Caki2 (cell line): ENCODE measurements around the gene RASGRP2. TPM values are rescaled to one million over a fixed set of nuclear protein-coding genes. Genes with fewer than 3 reads are reported as not detected.

Experiments used
- DNase-seq: peaks from one replicate; pipeline ENCODE4 v3.0.0-alpha.2; 2015; ENCODE audit warnings: low read depth
- in situ Hi-C: cut with HindIII; loops from 2 replicates; pipeline ENCODE4 v1.10.0; 2016; ENCODE audit warnings: low sequenced_read_pairs, low pct_unique_long_range_greater_than_20kb, mixed read lengths
- total RNA-seq: library from RNA; depleted of rRNA; stranded (reverse); fragments of >200 nt; shearing (Covaris generic); gene quantifications from 2 replicates; pipeline ENCODE4 v1.2.3, GENCODE V29; 2014; ENCODE audit warnings: low replicate concordance

Gene RASGRP2
- total RNA-seq, 1 experiment from 2014 or later: not detected

DNA sequence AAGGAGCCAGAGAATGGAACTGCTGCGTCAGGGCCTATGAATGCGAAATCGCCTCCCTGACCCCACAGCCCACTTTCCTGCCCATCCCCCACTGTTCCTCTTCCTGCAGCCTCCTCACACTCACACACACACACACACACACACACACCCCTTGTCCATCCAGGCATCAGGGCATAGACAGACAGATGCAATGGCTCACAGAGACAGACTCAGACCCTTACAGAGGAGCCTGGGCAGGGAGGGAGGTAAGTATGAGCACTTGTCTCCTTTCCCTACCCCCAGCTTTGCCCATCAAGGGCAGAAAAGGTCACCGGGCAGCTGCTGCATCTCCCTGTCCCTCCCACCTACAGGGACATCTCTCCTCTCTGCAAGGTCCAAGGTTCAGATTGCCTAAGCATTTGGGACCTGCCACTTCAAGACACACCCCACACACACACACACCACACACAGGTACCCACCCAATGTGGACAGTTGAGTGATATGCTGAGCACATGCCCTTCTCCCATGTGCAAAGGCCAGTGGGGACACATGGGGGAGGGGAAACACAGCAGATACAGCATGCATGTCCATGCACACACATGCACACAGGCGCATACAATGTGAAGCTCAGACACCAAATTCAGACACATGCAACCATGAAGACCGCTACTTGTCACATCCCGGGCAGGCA, 18.9 kb downstream of the RASGRP2 start:
- DNase-seq: no peak
- in situ Hi-C loops: no loop called here

DNA sequence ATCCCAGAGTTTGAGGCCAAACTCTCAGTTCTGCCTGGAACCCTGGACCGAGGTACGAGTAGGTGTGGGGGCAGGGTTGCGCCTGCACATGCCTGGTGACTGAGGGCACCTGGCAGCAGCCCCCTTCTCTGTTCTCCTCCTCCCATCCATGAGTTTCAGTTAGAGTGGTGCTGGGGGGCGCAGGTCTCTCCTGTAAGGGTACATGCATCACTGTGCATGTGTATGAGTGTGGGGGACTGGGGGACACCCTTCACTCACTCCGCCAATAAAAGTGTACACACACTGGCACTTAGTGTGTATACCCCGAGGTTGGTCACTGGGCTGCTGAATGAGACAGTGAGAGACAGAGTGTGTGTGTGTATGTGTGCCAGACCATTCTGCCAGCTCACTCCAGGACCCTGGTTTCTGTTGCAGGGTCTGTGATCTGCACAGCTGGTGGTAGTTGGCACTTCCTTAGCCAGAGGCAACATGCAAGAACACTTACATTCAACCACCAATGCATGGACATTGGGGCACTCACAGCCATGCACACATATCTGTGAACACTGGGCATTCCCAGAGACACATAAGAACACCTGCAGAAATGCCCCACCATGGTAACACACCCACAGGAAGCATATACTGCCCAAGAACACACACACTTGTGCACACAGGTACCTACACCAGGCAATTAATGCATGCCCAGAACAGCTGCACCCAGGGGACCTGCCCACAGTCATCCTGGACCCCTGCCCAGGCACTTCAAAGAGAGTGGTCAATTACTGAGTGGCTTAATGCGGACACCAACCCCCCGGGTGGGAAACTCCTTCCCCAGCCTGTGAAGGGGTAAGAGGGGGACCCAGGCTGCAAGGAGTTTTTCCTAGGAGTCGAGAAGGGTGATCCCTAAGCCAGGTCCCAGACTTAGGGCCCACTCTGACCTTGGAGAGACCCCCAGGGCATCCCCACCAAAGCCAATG, 19.8 kb downstream of the RASGRP2 start:
- DNase-seq: no peak
- in situ Hi-C loops: no loop called here

DNA sequence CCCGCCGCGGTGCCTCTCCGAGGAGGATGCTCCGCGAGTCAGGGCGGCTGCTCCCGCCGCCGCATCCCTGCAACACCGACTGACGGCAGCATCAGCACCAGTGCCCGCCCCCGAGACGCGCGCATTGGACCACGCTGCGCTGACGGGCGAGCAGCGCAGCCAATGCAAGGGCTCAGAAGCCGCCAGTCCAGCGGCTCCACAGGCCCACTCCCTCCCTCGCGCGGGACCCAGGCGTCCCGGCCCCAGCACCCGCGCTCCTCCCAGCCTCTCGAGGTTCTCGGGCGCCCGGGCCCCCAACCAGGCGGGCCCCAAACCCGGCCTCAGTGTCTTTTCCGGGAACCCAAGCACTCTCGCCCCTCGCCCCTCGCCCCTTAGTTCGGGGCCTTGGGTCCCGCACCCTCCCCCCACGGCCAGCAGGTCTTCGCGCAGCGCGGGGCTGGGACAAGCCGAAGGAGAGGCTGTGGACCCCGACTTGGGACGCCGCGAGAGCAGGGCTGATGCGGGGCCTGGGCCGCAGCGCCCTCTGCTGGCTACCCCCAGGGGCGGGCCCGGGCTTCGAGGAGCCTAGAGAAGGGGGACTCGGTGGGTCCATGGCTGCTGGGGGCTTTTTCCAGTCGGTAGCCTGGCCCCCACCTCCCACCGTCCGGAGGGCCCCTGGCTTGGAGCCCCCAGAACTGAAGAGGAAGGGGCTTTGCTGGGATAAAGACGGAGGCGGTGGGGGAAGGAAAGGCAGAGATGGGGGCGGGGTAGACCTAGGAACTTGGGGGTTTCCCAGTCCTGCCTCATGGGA, 20.6 kb downstream of the RASGRP2 start, which contains the start of gene NRXN2:
Gene NRXN2, minus strand, starts transcription at position 81 of the 790 bp plus-strand sequence. CDS start 9,498 bp downstream, outside the sequence.
- in situ Hi-C loops: no loop called here
- peak; percentile 71 for DNase-seq

DNA sequence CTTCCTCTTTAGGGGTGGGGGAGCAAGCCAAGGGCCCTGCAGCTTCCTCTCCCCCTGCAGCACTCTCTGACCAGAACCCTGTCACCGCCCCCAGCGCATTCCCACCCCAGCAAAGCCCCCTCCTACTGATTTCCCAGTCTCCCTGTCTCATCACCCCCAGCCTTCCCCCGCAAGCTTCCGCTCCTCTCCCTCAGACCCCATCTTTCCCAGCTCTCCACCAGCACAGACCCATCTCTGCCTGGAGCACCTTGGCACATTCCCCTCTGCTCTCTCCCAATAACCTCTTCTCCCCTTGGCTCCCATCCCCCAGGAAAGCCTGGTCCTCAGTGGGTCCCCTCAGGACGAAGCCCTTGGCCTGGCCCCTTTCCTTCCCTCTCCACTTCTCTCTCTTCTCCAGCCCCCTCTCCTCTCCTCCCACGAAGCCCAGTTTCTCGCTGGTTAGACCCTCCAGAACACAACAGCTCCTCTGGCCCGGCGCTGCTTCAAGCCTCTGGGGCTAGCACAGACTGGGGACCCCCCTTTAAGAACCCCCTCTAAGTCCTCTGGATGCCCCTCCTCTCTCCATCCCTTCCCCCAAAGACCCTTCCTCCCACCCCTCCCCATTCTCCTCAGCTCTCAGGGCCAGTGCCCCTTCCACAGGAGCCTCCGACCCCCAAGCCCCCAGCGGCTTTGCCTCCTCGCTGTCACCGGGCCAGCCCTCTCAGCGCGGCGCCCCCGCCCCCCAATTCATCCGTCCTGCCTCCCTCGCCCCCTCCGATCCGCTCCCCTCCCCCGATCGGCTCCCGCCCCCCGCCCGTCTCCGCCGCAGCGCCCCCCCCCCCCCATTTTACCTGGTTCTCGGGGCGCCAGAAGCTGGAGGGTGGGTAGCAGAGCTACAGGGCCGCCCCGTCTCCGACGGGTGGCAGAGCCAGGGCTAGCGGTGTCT, 21.5 kb downstream of the RASGRP2 start:
- no peak for DNase-seq
- in situ Hi-C loops: no loop called here

DNA sequence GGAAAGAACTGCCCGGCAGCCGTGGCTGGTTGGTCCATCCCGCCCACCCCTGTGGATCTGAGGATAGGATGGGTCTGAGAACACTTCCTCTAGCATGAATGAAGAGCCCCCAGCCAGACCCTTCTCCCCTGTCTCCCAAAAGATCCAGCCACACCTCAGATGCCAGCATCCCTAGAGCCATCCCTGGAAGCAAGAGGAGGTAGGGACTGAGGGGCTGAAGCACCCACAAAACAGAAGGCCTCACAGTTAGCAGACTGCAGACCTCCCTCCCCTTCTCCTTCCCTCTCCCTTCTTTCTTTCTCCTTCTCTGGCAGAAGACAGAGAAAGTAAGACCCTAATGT, 22.6 kb downstream of the RASGRP2 start:
- in situ Hi-C loops: no loop called here
- DNase-seq: no peak

DNA sequence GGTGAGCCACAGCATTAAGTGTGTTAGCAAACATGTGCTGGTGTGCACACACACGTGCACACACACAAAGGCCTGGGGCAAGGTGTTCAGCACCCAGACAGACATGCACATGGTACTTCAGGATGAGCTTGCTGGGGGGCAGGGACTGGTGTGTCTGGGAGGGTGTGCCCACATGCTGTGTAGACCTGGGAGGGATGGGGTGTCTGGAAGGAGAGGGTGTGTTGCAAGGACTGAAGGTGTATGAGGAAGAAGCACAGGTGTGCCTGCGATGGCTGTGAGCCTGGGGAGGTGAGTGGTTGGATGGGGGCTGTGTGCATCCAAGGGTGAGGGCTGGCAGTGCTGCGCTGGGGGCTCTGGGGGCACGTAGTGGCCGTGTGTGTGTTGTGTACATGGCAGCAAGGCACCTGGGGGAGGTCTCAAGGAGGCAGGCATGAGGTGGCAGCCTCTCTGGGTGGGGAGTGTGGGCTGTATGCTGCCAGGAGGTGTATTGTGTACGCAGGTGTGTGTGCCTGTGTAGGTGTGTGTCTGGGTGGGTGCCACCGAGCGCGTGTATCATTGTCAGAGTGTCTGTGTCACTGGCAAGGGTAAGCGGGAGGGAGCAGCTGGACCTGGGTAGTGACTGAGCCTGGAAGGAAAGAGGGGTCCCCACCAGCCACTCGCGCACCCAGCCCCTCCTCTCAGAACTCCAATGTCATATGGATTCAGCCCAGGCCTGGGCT, 23.1 kb downstream of the RASGRP2 start:
- in situ Hi-C loops: no loop called here
- no peak for DNase-seq

DNA sequence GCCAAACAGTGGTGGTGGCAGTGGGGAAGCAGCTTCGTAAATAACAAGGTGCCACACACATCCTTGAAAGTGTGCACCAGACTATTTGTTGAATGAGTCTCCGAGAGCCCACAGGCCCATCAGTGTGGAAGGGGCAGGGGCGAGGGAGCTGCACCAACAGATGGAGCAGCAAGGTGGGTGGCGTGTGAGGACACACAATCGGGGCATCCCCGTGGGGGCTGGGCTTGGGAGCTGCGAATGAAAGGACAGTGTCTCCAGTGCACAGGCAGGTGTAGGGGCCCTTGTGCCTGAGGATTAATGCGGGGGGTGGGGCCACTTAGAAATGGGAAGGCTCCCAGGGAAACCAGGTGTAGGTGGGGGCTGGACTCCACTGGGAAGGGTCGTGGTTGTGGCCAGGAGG, 23.8 kb downstream of the RASGRP2 start:
- in situ Hi-C loops: no loop called here
- DNase-seq: no peak

DNA sequence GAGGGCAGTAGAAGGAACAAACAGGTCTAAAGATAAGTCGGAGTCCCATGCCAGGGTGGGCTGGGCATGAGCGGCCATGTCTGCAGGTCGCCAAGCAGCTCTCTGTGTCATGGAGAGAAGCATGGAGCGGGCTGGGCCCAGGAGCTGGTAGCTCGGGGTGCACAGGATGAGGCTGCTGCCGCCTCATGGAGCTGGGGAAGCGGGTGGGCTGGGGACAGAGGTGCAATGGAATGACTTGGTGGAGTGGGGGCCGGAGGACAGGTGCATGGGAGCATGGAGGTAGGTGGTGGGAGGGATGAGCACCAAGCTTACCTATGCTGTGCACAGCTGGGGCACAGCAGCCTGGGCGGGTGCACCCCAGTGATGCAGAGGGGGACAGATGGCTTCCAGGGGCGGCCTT, 24.5 kb downstream of the RASGRP2 start:
- no peak for DNase-seq
- in situ Hi-C loops: no loop called here

- DNase-seq: no peak
- in situ Hi-C loops: no loop called here
Measured at GRCh38 chr11:64718780-64719124, 25.2 kb downstream of the RASGRP2 start.

DNA sequence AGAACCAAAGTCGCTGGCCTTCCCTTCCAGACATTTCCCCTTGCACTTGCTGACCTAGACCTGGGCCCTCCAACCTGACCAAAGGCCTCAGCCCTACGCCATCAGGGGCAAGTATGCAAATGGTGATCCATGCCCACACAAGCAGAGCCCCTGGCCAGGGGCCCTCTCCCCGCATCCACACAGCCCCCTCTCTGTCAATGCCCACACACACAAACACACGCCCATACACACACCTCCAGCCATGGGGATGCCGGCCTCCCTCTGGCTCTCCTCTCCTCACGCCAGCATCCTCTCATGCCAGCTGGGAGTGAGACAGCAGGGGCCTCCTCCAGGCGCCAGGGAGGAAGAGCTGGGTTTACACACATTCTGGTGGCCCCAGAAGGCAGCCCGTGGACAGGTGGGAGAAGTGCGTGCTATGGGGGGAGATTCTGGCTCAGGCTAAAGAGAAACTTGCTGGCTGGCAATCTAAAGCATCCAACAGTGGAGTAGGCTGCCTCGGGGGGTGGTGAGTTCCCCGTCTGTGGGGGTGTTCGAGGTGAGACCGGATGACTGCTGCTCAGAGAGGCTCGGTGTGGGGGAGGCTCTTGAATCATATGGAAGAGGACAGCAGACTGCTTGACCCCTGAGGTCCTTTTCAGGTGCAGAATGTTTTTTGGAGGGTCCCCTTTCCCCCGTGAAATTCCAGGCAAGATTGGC, 25.7 kb downstream of the RASGRP2 start:
- in situ Hi-C loops: no loop called here
- no peak for DNase-seq

DNA sequence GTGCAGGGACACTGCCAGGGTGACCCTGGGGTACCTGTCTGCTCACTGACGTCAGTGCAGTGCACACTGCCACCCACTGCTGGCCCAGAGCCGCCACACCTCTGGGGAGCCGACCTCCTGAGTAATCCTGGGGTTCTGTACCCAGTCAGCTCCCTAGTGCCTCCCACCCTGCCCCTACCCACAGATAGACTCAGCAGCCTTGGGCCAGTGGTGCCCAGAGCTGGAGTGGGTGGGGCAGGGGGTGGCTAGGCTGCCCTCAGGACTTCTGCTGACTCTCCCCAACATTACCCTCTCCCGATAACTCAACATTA, 26.7 kb downstream of the RASGRP2 start:
- in situ Hi-C loops: no loop called here
- no peak for DNase-seq

DNA sequence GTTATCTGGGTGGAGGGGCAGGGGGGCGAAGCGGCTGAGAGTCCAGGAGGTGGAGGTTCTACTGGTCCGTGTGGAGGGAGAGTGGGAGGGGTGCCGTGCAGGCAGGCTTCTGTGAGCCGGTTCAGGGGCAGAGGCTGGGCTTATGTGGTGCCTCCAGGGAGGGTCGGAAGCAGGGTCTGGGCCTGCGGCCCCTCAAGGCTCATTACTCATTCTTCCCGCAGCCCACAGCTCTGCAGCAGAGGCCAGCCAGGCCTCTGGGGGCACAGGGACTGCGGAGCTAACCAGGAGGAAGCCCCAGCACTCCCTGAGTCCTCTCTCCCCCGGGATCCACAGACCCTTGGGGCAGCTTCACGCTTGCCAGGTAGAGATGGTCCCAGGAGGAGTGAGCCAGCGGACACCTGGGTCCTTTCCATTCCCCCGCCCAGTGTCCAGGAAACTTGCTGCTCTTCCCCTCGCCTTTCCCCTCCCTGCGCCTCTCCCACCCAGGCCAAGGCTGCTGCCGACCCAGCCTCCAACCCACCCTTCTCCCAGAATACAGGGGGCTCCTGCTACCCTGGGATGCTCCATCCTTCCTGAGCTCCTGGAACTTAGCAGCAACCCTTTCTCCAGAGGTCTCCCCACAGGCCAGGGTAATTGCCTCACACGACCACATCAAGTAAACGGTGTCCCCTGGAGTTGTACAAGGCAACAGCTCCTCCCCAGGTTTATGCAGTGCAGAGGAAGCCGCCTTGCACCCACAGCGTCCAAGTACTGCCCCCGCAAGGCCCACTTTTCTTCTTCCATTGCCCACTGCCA, 27.3 kb downstream of the RASGRP2 start:
- DNase-seq: no peak
- in situ Hi-C loops: no loop called here

GRCh38 chr11:64715756-64716472, 28.0 kb downstream of the RASGRP2 start:
- DNase-seq: no peak
- in situ Hi-C loops: no loop called here

GRCh38 chr11:64715110-64715509, 28.8 kb downstream of the RASGRP2 start:
- DNase-seq: no peak
- in situ Hi-C loops: no loop called here

- in situ Hi-C loops: no loop called here
- no peak for DNase-seq
Measured at GRCh38 chr11:64714666-64715065, 29.3 kb downstream of the RASGRP2 start.
